CD4-positive, alpha-beta T cell treated with Interleukin-17A for 4 hours (primary cell): ENCODE results near the gene CAMTA2.

ENCODE experiments used
- DNase-seq: peaks from one replicate; pipeline ENCODE4 v3.0.0-alpha.2; 2020; ENCODE audit warnings: mixed read lengths

The CAMTA2 gene

DNA sequence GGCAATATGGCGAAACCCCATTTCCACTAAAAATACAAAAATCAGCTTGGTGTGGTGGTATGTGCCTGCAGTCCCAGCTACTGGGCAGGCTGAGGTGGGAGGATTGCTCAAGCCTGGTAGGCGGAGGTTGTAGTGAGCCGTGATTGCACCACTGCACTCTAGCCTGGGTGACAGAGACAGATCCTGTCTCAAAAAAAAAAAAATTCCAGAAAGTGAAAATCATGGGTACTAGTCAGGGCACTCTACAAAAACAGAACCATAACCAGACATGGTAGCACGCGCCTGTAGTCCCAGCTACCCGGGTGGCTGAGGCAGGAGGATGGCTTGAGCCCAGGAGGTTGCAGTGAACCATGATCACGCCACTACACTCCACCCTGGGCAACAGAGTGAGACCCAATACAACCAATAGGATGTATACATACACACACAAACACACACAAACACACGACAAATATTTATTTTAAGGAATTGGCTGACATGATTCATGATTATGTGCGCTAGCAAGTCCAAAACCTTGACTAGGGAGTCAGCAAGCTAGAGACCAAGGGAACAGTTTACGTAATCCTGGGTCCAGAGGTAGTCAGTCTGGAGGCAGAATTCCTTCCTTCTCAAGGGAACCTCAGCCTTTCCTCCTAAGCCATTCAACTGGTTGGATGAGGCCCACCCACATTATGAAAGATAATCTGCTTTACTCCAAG, 67.0 kb downstream of the CAMTA2 start:
- DNase-seq: no peak

DNA sequence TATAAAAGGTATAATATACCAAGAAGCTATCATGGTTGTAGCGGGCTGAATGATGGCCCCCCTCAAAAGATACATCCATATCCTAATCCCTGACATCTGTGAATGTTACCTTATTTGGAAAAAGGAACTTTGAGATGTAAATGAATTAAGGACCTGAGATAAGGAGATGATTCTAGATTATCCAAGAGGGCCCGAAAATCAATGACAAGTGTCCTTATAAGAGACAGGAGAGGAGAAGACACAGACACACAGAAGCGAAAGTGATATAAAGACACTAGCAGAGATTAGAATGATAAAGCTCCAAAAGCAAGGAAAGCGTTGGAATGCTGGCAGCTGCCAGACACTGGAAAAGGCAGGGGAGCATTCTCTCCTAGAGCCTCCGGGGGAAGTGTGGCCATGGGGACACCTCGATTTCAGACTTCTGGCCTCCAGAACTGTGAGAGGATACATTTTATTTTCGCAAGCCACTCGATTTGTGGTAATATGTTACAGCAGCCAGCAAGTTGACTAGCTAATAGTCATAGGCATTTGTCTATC, 67.9 kb downstream of the CAMTA2 start:
- no peak for DNase-seq
